HL-60 (cell line): ENCODE data around the gene TGFB1I1.

ENCODE experiments used
- CTCF ChIP-seq: IDR thresholded peaks from one replicate; pipeline ENCODE4 v1.5.1; 2011; ENCODE audit warnings: low read length, control low read depth, inconsistent platforms; ENCODE audit not compliant: insufficient read depth
- GABPA ChIP-seq: IDR thresholded peaks from 2 replicates; pipeline ENCODE4 v1.6.1; 2012; ENCODE audit warnings: low read depth
- POLR2AphosphoS5 ChIP-seq: IDR thresholded peaks from 2 replicates; pipeline ENCODE4 v1.6.1; 2012; ENCODE audit warnings: low read depth
- REST ChIP-seq: IDR thresholded peaks from 2 replicates; pipeline ENCODE4 v1.6.1; 2012; ENCODE audit warnings: low read depth; ENCODE audit not compliant: insufficient replicate concordance

DNA sequence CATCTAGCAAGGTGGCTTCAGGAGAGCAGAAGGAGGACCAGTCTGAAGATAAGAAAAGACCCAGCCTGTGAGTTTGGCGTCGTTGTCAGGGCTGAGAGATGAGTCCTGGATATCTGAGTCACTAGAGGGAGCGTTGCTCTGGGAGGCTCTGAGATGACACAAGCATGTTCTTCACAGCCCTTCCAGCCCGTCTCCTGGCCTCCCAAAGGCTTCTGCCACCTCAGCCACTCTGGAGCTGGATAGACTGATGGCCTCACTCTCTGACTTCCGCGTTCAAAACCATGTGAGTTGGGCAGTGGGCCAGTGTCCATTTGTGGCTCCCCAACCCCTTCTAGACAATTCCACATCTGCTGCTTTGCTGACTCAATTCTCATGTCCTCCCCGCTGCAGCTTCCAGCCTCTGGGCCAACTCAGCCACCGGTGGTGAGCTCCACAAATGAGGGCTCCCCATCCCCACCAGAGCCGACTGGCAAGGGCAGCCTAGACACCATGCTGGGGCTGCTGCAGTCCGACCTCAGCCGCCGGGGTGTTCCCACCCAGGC is 2.3 kb downstream of the TGFB1I1 start:
- TF ChIP-seq CTCF (no peak), GABPA (no peak), POLR2AphosphoS5 (no peak), REST (no peak)
